ENCODE results near the gene FHAD1. TPM values are rescaled to one million over a fixed set of nuclear protein-coding genes. Genes with fewer than 3 reads are reported as not detected.

The FHAD1 gene
- total RNA-seq, 1 experiment from 2014 or later: 0.87 TPM

DNA sequence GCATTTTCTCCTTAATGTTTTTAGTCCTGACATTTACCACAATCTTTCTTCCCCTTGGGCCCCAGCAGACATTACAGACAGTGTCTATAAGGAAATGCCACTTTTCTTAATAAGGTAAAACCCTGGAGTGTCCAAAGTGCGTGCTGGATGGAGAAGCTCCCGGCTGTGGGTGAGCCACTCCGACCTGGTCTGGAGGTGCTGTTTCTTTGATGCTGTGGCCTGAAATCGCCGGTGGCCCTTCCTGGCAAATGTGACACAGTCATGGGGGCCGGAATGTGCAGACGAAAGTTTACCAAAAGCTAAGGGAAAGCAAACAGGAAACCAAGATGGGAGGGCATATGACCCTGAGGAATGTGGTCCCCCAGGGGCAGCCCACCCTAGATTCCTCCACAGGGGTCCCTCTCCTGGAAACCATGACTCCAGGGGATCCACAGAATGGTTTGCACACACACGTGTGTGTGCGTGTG lies 77.9 kb downstream of the FHAD1 start:
- DNase-seq (ENCODE audit: low read depth): no peak

DNA sequence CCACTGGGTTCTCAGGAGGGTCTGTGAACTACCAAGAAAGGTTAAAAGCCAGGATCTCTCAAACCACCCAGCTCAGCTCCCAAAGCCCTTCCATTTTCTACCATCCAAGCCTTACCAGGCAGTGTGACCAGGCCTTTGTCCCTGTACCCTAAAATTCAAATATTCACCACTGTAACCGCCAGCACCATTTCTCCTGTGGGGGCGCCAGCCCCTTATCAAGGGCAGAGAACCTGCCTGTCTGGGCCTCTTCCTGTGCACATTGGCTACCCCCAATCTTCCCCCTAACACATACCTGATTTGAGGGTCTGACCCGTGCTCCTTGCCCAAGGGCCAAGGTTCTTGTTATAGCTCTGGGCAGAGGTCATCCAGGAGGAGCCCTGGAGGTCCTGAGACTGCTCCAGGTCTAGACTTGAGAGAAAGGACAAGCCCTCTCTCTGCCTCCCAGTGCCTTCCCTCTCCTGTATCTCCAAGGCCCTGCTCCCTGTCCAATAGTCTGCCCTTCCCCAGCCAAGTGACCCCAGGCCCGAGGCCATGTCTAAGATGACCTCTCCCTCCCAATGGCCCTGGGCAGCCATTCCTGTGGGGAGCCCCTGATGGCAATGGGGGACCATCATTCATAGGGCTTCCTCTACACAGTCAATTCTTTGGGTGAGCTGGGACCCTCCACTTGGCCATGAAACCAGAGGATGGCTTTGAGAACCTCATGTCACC lies 78.5 kb downstream of the FHAD1 start:
- no peak for DNase-seq (ENCODE audit: low read depth)

DNA sequence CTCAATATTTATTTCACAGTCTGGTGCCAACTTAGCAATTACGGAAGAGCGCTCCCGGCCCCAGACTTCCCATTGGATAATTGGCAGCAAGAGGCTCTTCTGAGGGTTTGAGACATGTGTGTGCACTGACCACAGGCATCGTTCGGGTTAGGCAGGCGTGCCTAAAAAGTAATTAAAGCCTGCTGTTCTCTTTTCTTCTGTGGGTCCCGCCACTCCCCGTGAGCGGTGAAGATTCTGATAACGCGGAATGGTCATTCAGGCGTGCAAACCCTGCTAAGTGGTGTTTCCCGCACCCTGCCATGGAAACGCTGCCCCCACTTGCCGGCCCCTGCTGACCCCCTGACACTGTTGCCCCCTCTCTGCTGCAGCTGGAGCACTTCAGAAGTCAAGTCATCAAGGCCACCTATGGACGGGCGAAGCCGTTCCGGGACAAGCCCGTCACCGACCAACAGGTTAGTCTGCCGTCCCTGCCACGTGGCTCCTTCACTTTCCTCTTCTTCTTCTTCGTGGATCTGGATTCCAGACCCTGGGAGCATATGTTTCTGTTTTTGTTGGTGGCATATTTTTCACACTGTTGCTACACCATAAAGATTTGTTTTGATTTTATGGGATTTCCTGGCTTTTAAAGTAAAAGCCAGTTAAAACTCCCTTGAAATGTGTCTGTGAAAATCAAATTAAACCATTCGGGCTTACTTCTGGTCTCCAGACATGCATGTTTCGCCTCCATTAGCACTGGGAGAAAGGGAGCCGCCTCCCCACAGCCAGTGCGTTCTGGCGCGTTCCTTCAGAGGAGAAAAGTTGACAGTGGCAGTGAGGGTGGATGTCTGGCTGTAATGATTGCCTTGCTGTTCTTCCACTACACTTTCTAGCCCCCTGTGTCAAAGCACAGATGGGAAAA lies 79.9 kb downstream of the FHAD1 start:
- no peak for DNase-seq (ENCODE audit: low read depth)

DNA sequence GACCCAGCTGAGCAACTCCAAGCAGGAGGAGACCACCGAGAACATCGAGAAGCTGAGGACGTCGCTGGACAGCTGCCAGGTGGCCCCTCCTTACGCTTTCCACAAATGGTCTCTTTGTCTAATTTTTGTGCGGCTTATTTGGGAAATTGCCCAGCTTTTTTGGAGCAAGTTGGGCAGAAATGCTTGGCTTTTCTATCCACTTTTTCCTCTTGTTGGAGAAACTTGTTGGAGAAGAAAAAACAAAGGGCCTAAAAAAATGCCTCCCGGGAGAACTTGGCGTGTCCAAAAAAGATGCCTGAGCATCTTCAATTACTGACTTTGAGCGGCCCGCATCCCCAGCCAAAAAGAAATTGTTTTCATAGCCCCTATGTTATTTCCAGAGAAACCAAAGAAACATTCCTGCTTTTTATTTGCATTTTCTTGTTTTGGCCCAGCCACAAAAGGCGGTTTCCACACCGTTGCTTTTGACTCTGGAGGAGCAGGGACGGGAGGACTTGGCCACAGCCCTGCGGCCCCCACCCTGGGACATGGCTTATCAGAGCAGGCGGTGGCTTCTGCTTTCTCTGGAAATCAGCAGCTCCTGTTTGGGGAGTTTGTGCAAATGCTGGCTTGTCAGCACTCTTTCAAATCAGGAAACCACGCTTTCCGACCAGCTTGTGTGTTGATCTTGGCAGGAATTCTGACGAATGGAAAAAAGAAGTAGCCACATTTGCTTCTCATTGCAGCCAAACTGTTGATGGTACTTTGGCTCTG lies 81.5 kb downstream of the FHAD1 start:
- peak; percentile 25 for DNase-seq (ENCODE audit: low read depth)

DNA sequence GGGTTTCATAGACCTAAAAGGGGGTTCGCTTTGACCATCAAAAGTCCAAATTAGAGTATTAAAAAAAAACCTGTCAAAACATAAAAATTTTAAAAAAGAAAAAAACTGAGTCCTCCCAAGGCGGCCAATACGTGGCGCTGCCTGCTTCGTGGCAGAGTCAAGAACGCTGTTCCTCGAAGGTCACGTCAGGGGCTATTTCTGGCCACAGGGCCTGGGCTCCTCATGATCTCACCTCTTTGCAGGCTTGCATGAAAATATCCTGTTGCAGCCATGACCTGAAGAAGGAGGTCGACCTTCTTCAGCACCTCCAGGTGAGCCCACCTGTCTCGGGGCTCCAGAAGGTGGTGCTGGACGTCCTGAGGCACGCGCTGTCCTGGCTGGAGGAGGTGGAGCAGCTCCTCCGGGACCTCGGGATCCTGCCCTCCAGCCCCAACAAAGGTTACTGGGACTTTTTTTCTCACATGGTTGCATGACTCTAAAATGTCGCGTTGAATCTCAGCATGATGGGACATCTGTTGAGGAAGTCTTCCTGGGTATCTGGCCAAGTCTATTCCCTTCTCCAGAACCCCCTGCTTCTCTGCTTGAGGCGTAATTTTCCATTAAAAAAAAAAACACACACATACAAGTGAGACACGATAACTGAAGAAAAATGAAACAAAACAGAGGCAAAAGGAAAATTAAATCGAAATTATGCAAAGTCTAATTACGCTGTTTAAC lies 82.2 kb downstream of the FHAD1 start:
- DNase-seq (ENCODE audit: low read depth): no peak

DNA sequence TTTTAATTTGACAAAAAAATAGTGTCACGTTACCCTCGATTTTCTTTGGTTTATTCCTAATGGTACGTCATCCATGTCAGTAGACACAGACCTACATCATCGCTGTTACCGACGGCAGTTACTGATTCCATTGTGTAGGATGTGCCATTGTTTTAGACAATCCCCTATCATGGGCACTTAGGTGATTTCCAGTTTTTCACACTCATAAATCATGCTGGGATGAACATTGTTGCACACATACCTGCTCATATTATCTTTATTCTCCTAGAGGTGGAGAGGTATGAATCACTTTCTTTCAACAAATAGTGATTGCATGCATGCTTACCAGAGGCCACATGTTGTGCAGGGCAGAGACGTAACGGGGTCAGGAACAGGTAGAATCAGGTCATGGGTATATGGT lies 83.0 kb downstream of the FHAD1 start:
- no peak for DNase-seq (ENCODE audit: low read depth)

DNA sequence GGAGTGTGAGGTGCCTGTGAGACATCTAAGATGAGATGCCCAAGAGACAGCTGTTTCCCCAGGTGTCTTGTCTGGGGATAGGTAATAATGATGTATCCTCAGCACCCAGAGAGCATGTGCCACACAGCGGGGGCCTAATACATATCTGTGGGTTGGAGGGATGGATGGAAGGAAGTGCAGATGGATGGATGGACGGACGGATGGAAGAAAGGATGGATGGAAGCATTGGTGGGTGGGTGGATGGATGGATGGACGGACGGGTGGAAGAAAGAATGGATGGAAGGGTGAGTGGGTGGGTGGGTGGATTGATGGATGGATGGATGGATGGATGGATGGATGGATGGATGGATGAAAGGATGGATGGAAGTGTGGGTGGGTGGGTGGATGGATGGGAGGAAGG lies 84.2 kb downstream of the FHAD1 start:
- DNase-seq (ENCODE audit: low read depth): no peak

DNA sequence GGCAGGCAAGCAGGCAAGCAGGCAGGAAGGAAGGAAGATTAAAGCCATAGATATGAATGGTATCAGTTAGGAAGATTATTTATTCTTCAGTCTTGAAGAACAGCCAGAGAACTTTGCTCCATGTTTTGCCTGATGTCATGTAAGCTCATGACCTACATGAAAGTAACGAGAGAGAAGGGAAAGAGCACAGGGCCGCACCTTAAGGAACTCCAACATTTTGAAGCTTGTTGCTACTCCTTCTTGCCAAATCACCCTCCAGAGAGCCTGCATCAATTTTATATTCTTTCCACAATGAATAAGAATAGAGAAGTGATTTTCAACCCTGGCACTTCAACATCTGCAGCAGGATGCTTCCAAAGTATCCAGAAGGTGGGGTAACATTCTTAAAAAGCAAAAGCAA lies 84.7 kb downstream of the FHAD1 start:
- no peak for DNase-seq (ENCODE audit: low read depth)

DNA sequence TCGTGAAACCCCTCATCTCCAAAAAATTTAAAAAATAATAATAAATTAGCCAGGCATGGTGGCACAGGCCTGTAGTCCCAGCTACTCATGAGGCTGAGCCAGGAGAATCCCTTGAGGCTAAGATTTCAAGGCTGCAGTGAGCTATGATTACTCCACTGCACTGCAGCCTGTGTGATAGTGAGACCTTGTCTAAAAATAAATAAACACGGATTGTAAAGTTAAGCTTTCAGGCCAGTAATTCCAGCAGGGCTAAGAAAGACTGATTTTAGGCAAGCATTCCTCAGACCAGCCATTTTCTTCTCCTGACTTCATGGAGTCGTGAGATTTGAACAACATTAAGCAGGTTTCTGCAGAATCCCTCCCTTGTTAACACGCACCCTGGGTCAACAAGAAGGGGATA lies 85.5 kb downstream of the FHAD1 start:
- DNase-seq (ENCODE audit: low read depth): no peak

DNA sequence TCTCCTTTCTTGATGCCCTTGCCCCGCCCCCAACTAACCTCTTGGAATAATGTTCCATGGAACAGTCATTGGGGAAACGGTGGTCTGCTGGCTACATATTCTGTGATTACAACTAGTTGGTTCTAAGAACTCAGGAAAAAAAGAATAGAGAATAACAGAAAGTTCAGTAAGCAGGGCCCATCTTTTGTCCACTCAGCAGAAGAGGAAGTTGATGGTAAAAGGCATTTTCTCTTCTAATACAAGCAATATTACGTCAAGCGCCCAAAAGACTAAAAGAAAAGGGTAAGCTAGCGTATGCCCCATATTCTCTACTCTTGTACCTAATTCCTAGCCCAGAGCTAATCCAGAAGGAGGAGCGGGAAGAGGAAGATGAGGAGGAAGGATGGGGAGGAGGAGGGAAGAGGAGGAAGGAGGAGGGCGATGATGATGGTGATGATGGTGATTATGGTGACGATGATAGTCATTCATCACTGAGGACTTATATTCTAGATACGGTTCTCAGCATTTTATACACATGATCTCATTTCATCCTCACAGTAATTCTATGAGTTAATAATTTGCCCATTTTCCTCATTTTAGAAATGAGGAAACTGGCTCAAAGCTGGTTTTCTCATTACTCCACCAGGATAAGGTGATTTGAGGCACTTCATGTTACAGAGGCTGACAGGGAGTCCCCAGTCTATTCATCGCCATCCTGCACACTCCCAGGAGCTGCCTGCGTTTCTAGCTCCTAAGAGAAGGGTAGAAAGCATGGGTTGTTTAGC lies 86.1 kb downstream of the FHAD1 start:
- DNase-seq (ENCODE audit: low read depth): no peak

DNA sequence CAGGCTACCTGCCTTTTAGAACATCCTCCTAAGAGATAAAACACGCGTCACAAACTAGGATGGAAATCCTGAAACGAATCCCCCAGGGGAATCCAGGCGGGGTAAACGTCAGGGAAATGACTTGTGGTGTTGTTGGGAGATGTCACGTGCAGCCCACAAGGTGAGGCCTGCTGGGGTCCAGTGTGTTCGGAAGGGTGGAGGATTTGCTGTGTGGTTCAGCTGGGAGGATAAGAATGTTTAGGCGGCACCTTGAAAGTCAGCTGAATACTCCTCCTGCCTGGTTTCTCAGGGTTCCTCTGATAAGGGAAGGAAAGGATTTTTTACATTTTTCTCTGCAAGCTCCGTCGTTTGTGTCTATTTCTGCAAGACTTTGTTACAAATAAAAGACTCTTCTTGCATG lies 88.0 kb downstream of the FHAD1 start:
- DNase-seq (ENCODE audit: low read depth): no peak

DNA sequence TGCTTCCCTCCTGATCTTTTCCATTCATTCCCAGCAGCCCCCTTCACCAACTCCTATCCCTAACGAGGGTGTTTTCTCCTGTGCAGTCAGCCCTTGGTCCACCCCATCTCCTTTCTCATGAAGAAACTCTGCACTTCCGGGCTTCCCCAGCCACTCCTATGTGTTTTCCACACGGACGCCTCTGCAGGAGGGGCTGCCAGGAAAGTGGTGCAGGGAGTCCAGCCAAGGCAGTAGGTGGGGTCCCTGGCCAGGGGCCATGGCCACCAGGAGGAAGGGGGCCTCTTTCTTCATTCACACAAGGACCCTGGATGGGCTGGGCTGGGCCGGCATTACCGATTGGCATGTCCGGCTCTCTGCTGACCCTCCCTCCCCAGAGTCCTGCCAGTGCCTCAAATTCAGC lies 89.8 kb downstream of the FHAD1 start:
- DNase-seq (ENCODE audit: low read depth): no peak

DNA sequence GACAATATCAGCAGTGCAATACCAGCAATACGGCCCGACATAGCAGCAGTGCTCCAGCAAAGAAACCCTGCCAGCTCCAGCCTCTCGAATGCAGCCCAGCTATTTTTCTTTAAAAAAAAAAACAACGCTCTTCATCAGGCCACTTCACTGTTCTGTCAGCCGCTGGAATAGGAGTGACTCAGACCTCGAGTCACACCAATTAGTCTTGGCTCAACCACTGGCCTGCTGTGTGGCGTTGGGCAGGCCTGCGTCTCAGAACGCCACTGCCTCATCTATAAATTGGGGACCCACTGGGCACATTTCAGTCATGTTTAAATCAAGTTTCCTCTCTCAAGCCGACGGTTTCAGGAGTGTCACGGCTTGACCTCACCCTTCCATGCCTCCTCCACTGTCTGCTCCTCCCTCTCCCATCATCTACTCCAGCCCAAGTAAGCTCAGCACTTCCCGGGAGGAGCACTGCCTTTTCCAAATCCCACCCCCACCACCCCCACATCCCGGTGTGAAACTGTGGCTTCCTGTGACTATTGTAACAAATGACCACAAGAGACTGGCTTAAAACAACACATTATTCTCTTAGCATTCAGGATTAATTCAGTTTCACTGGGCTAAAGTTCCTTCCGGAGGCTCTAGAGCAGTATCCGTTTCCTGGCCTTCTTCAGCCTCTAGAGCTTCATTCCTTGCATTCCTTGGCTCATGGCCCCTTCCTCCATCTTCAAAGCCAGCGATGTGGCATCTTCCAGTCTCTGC lies 90.8 kb downstream of the FHAD1 start:
- DNase-seq (ENCODE audit: low read depth): peak; percentile 95

DNA sequence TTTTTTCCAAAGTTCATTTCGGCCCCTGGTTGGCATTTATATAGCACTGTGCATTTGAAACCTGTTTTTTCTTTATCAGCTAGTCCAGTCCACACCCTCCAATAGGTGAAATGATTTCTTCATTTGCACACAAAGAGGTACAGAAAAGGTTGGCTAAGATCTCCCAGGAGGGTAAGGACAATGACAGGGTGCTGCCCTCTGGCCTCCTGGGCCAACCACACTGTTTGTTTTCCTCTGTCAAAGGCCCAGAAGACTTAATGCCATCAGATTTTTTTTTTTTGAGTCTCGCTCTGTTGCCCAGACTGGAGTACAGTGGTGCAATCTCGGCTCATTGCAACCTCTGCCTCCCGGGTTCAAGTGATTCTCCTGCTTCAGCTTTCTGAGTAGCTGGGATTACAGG lies 92.5 kb downstream of the FHAD1 start:
- DNase-seq (ENCODE audit: low read depth): no peak

DNA sequence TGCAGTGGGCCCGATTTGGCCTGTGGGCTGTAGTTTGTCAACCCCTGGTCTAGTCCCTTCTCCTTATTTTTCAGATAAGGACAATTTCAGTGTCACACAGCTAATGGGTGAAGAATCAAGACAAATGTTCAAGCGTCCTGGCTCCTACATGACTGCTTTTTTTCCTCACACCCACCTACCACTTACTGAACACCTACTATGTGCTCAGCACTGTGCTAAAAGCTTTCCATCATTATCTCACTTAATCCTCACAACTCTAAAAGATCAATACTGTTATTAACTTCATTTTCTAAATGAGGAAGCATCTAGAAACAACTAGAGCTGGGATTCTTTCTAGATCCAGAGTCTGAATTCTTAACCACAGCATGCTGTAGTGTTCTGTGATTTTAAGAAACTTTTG lies 94.2 kb downstream of the FHAD1 start:
- no peak for DNase-seq (ENCODE audit: low read depth)

DNA sequence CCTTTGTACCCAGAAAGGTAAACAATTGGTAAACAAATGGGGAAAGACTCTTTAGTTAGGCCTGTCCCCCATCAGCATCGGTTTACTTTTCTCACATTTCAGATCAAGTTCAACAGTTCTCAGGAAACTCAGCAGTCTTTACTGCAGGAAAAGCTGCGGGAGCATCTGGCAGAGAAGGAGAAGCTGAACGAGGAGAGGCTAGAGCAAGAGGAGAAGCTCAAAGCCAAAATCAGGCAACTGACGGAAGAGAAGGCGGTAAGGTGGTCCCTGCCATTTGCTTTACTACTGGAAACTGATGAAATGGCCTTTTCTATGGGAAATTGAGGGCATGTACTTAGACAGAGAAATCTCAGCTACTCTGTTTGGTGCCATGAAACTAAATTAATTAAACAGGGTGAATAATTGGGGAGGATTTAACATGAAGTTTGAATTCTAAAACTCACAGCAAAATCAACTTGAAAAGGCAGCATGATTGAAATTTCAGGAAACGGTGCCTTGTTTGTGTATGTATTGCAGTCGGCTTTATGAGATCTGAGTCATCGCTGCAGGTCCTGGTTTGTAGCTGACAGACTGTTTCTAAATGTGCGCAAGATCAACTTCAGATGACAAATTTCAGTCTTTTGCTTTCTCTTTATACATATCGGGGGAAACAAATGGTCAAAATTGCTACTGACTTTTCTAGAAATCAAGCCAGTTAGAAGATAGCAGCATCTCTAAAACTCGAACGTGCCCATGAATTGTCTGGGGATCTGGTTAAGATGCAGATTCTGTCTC lies 94.8 kb downstream of the FHAD1 start:
- DNase-seq (ENCODE audit: low read depth): peak; percentile 76

DNA sequence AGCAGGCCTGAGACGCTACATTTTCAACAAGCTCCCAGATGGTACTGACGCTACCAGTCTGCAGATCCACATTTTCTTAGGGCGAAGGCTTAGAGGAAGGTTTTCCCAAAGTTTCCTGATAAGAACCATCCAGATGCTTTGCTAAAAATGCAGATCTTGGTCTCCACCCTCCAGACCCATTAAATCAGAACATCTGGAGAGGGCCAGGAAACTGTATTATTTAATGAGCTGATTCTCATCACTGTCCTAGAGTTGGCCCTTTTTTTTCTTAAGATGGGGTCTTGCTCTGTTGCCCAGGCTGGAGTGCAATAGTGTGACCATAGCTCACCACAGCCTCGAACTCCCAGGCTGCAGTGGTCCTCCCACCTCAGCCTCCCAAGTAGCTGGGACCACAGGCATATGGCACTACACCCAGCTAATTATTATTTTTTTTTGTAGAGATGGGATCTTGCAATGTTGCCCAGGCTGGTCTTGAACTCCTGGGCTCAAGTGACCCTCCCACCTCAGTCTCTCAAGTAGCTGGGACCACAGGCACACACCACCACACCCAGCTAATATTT lies 95.5 kb downstream of the FHAD1 start:
- no peak for DNase-seq (ENCODE audit: low read depth)

DNA sequence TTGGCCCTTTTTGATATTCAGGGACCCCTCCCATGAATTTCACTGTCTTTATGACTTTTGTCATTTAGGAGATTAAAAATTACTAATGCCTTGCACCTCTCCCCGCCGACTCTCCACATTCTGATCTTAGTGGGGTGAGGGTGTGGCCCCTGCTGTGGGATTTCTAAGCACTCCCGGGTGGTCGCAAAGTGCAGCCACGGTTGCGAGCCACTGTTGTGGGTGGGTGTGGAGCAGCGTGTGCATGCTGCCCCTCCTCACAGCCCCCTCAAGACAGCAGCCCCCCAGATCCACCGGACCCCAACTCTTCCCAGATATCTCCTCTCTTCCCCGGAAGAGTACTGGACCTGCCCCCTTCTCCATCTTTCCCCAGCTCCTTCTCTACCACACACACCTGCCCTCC lies 96.1 kb downstream of the FHAD1 start:
- no peak for DNase-seq (ENCODE audit: low read depth)

DNA sequence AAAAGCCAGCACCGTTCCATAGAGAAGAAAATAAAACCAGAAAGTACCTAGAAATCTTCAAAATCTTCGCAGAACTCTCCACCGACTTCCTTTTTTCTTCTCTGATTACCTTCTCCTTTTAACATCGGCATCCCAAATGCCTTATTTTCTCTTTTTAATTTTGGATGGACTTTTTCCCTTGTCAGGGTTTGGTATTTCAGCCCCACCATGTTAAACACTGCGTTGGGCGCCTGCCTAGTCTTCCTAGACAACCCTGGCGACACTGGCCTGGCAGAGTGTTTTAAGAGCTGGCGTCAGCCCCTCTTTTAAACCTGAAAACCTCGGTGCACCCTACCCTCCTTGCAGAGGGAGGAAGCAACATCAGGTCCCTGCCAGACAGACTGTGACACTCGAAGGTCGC lies 96.7 kb downstream of the FHAD1 start:
- no peak for DNase-seq (ENCODE audit: low read depth)
